Left ventricle myocardium superior (tissue), 1 donor: Measurements from ENCODE around the gene CHST5. TPM values are rescaled to one million over a fixed set of nuclear protein-coding genes. Genes with fewer than 3 reads are reported as not detected.

ENCODE experiments used
- ATAC-seq: fragments of 200-7000 bp; cut with Tn5 transposase; one replicate; pipeline ENCODE4 v1.9.1; 2020; ENCODE audit warnings: mild to moderate bottlenecking, moderate library complexity
- DNase-seq: peaks from one replicate; pipeline ENCODE4 v3.0.0-alpha.2; 2020
- intact Hi-C: fragments of 100-400 bp; cut with micrococcal nuclease; formaldehyde crosslinking; loops from one replicate; pipeline ENCODE4 v1.11.0; 2022
- total RNA-seq: library from RNA; stranded (reverse); fragmentation: NEBNext Ultra II Directional; extraction: Animal tissue kit (Norgen Biotek cat#: 25700); gene quantifications from one replicate; pipeline ENCODE4 v1.2.1, GENCODE V29; 2021
- donor health status: DM: no; HTN: yes; CAD: no; lungs with severe emphysema.

Gene CHST5
- total RNA-seq, 1 donor from 2014 or later = 0.07 TPM

DNA sequence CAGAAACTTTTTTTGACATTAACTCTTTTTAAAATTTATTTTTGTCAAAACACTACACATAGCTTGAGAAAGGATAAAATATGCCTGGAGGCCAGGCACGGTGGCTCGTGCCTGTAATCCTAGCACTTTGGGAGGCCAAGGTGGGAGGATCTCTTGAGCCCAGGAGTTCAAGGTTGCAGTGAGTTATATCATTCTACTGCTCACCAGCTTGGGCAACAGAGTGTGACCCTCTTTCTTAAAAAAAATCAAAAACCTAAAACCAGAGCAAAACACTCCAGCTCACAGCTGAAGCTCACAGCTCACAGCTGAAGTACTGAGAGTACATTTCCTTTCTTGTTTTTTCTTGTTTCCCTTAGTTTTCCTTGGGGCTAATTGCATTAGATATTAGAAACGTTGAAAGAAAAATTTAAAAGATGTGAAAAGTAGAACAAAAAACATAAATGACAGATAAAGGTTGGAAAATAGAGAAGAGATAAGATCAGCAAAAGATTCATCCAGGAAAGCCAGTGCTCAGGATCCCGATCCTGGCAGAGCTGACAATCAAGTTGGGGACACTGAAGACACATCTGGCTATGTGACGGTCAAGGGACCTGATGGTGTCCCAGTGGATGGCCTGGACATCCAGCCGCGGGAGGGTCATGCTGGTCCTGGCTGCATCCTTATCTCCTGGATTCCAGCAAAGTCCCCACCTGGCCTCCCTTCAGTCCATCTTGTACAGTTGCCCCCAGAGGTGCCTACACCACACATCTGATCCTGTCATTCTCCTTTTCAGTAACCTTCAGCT lies 50.5 kb downstream of the CHST5 start:
- intact Hi-C loops = no loop called here
- no peak for ATAC-seq

DNA sequence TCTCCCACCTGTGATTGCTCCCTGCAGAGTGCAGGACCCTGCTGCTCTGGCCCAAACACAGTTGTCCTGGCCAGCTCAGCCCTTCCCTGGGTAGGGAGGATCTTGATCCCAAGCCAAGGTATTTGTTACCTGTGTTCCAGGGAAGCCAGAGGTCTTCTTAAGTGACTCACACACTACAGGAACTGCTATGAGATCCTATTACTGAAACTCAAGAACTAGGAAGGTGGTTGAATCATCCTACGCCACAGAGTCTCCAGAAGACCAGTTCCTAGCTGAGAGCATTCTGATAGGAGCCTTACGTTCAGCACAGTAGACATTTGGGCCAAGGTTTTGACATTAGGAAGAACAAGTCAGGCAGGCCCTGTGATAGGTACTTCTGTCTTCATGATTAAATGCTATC lies 52.7 kb downstream of the CHST5 start:
- DNase-seq (no peak), ATAC-seq (no peak)
- intact Hi-C loops = no loop called here

More for the DNA sequence above, 50.5 kb downstream of the CHST5 start:
- DNase-seq = no peak

DNA sequence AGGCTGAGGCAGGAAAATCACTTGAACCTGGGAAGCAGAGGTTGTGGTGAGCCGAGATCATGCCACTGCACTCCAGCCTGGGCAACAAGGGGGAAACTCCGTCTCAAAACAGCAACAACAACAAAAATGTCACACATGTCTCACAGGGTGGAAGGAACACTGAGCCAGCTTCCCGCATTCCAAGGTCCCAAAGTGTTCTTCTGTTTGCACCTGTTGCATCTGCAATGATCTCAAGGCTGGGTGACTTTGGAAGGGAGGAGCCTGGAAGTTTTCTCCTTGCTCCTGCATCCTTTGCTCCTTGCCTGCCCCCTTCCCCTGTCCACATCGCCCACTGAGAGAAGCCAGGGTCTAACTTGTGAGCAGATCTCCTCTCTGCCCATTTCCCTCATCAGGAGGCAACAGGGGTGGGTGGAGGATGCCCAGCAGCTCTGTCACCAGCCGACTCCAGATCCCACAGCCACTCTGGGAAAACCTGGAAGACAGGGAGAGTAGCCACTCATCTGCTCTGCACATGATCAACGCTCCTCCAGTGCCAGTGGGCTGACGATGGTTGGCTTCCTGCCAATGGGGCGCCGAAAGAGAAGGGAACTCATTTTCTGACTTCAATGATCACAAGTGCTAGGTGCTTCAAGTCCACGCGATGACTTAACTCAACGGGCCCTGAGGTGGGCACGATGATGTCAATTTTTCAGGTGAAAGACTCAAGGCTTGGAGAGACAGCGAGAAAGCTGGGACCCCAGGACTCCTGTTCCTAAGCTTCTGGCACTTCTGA lies 53.3 kb downstream of the CHST5 start:
- ATAC-seq (no peak), DNase-seq (no peak)
- intact Hi-C loops = no loop called here

DNA sequence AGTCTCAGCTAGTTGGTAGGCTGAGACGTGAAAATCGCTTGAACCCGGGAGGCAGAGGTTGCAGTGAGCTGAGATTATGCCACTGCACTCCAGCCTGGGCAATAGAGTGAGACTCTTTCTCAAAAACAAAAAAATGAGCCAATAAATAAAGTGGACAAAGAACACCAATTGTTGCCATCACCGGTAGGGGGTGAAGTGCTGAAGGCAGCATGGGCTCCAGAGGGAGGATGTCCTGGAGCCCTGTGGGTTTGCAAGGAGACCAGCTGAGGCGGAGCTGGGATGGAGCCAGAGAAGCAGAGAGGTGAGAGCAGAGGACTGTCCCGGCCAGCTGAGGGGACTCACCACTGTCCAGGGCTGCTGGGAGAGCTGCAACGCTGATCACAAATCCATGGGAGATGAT lies 54.4 kb downstream of the CHST5 start:
- intact Hi-C loops = no loop called here
- DNase-seq (no peak), ATAC-seq (no peak)

DNA sequence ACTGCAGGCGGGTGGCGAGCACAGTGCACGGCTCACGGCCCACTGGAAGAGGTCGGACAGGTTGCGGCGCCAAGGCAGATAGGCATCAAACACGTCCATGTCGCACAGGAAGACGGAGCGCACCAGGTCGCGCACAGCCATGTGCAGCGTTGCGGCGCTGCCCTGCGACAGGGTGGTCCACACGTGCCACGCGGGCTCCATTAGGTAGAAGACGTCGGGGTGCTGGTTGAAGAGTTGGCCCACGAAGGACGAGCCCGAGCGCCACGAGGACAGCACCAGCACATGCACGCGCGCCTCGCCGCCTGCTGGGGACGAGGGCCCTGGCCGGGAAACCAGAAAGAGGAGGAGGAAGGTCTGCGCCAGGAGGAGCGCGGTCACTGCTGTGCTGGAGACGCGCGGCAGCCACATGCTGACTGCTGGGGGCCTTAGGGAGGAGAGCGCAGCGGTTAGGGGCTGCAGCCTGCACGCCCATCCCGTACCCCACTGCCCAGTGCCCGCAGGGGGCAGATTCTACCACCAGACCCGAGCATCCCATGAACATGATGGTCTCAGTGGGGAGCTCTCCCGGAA lies 56.4 kb downstream of the CHST5 start:
- no peak for DNase-seq
- no peak for ATAC-seq
- intact Hi-C loops = no loop called here

Other genes with a start within 250 kb of the CHST5 start
- 24.7 TPM for gene CFDP1, start 102.6 kb downstream of the CHST5 start, total RNA-seq
- gene TMEM170A, start 71.4 kb downstream of the CHST5 start, total RNA-seq = 8.6 TPM
- gene CHST6, start 40.7 kb downstream of the CHST5 start, total RNA-seq = 0.27 TPM
- 4.6 TPM for gene TMEM231, start 20.1 kb upstream of the CHST5 start, total RNA-seq
- gene GABARAPL2, start 30.3 kb upstream of the CHST5 start, total RNA-seq = 245 TPM
- 19.0 TPM for gene ADAT1, start 87.2 kb upstream of the CHST5 start, total RNA-seq
- gene KARS1, start 111.6 kb upstream of the CHST5 start, total RNA-seq = 152 TPM
- gene TERF2IP, start 111.7 kb upstream of the CHST5 start, total RNA-seq = 56.2 TPM
- gene CPHXL2, start 140.9 kb upstream of the CHST5 start, total RNA-seq = not detected
- gene DUXB, start 165.4 kb upstream of the CHST5 start, total RNA-seq = not detected
- gene CPHXL, start 190.4 kb upstream of the CHST5 start, total RNA-seq = not detected